ENCODE measurements around the gene NSDHL. TPM values are rescaled to one million over a fixed set of nuclear protein-coding genes. Genes with fewer than 3 reads are reported as not detected.
"Not testable (repeated sequence)": the region's sequence is repeated elsewhere in the genome, so short reads cannot be mapped to it uniquely, and the experiment has no call there.

The NSDHL gene
- 16.1 and 28.2 TPM in 2 replicates for total RNA-seq
- polyA plus RNA-seq (2012) = 32.6 TPM

- peak; percentile 94 for DNase-seq (ENCODE audit: low read depth)
Measured at GRCh38 chrX:152830312-152831305, at the start of gene NSDHL, which contains the start of gene CETN2. Gene NSDHL (plus strand): TSS chrX:152831063. CDS start chrX:152846325, 15,262 bp downstream. Gene CETN2 (minus strand): TSS chrX:152830757. CDS start chrX:152830710, 47 bp downstream.

- not testable (repeated sequence) for DNase-seq (ENCODE audit: low read depth)
Measured at GRCh38 chrX:152787062-152787461, 43.8 kb upstream of the NSDHL start.

GRCh38 chrX:152798945-152799344 lies 31.9 kb upstream of the NSDHL start:
- DNase-seq (ENCODE audit: low read depth) = no peak

- no peak for DNase-seq (ENCODE audit: low read depth)
Measured at GRCh38 chrX:152806035-152806434, 24.8 kb upstream of the NSDHL start.

- DNase-seq (ENCODE audit: low read depth) = no peak
Measured at GRCh38 chrX:152810403-152810802, 20.5 kb upstream of the NSDHL start.

GRCh38 chrX:152813206-152813605 lies 17.7 kb upstream of the NSDHL start:
- no peak for DNase-seq (ENCODE audit: low read depth)

- DNase-seq (ENCODE audit: low read depth) = no peak
Measured at GRCh38 chrX:152814048-152814447, 16.8 kb upstream of the NSDHL start.

GRCh38 chrX:152817078-152817764 lies 13.6 kb upstream of the NSDHL start:
- DNase-seq (ENCODE audit: low read depth) = peak; percentile 32

GRCh38 chrX:152818356-152818755 lies 12.5 kb upstream of the NSDHL start:
- no peak for DNase-seq (ENCODE audit: low read depth)

GRCh38 chrX:152819266-152819665 lies 11.6 kb upstream of the NSDHL start:
- no peak for DNase-seq (ENCODE audit: low read depth)

- no peak for DNase-seq (ENCODE audit: low read depth)
Measured at GRCh38 chrX:152819732-152820131, 11.1 kb upstream of the NSDHL start.

- DNase-seq (ENCODE audit: low read depth) = peak; percentile 33
Measured at GRCh38 chrX:152821145-152821765, 9.6 kb upstream of the NSDHL start.

GRCh38 chrX:152822383-152823086 lies 8.3 kb upstream of the NSDHL start:
- no peak for DNase-seq (ENCODE audit: low read depth)

GRCh38 chrX:152823657-152824056 lies 7.2 kb upstream of the NSDHL start:
- DNase-seq (ENCODE audit: low read depth) = no peak

- no peak for DNase-seq (ENCODE audit: low read depth)
Measured at GRCh38 chrX:152824841-152825374, 6.0 kb upstream of the NSDHL start.

- no peak for DNase-seq (ENCODE audit: low read depth)
Measured at GRCh38 chrX:152831391-152831790, 528 bp downstream of the NSDHL start.

- DNase-seq (ENCODE audit: low read depth) = no peak
Measured at GRCh38 chrX:152832520-152832919, 1.7 kb downstream of the NSDHL start.

- DNase-seq (ENCODE audit: low read depth) = no peak
Measured at GRCh38 chrX:152833378-152833777, 2.5 kb downstream of the NSDHL start.

- not testable (repeated sequence) for DNase-seq (ENCODE audit: low read depth)
Measured at GRCh38 chrX:152835470-152835869, 4.6 kb downstream of the NSDHL start.

GRCh38 chrX:152842772-152843338 lies 12.0 kb downstream of the NSDHL start:
- DNase-seq (ENCODE audit: low read depth) = no peak
